ENCODE results near the gene EFNA1.

DNA sequence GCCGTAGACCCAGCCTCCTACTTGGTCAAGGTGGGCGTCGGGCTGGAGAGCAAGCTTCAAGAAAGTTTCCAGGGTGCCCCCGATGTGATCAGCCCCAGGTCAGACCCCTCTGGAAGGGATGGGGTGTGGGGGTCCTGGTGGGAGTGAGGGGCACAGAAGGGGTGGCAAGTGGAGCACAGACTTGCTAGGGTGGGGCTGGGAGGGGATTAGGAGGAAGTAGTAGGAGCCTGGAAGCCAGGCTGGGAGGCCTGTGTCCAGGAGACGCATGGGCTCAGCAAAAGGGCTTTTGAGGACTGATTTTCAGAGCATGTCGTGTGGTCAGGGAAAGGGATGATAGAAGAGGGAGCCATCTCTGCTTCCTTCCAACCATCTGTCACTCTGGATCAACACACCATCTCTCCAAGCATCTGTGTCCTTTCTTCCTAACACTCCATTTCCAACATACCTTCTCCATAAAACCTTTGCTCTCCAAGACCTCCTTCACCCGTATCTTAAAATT lies 54.4 kb downstream of the EFNA1 start:
- TF ChIP-seq POLR2A (IDR thresholded peaks at IDR 0.05; ENCODE audit: low read length) (no peak), GATA1 (IDR thresholded peaks at IDR 0.05; ENCODE audit: low read depth, low read length) (no peak)

Data from erythroblast (primary cell).